Activated naive CD8-positive, alpha-beta T cell treated with anti-CD3 and anti-CD28 coated beads for 36 hours (primary cell): ENCODE data around the gene CLEC4E. TPM values are rescaled to one million over a fixed set of nuclear protein-coding genes. Genes with fewer than 3 reads are reported as not detected.
"Not testable (repeated sequence)": the region's sequence is repeated elsewhere in the genome, so short reads cannot be mapped to it uniquely, and the experiment has no call there.

Experiments used
- DNase-seq: peaks from one replicate; pipeline ENCODE4 v3.0.0; 2021
- H3K27ac Mint-ChIP-seq: one replicate; pipeline ENCODE4 v1.8.0; 2022; ENCODE audit warnings: mild to moderate bottlenecking, moderate library complexity, mixed read lengths
- H3K27me3 Mint-ChIP-seq: one replicate; pipeline ENCODE4 v1.8.0; 2022; ENCODE audit warnings: mild to moderate bottlenecking, mixed read lengths
- H3K36me3 Mint-ChIP-seq: one replicate; pipeline ENCODE4 v1.8.0; 2021; ENCODE audit warnings: mild to moderate bottlenecking, mixed read lengths
- H3K4me1 Mint-ChIP-seq: one replicate; pipeline ENCODE4 v1.8.0; 2021; ENCODE audit warnings: mixed read lengths
- H3K4me3 Mint-ChIP-seq: one replicate; pipeline ENCODE4 v1.8.0; 2022; ENCODE audit warnings: mild to moderate bottlenecking, moderate library complexity, mixed read lengths
- H3K9me3 Mint-ChIP-seq: one replicate; pipeline ENCODE4 v1.8.0; 2022; ENCODE audit warnings: mixed read lengths
- total RNA-seq, 2 experiments: library from RNA; stranded (reverse); gene quantifications; one replicate each; pipeline ENCODE4 v1.2.3, GENCODE V29; 2021

Gene CLEC4E
- total RNA-seq = not detected

DNA sequence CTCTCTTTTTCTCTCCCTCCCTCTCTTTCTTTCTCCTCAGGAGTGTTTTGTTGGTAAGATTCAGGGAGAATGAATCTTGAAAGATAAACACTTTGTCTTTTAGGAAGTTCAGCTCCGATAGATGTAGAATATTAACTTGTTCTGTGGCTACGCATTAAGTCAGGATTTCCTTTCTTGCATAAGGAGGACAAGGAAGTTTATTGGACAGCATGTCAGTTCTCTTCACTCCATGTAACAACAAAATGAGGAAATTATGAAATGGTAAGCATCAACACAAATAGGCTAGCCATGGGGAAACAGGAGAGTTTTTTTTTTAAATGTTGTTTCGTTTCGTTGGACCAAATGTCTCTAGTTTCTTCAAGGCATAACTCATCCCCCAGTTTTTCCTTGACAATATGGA is at the start of gene CLEC4E:
Gene CLEC4E (minus strand): TSS at position 75 of the 400 bp plus-strand sequence. CDS start 108 bp downstream, outside the sequence.
- H3K27ac Mint-ChIP-seq = not testable (repeated sequence)
- peaks cover 14% of the 10 kb centered on the region for H3K4me1 Mint-ChIP-seq
- H3K27me3 Mint-ChIP-seq = peaks cover 36% of the 10 kb centered on the region

GRCh38 chr12:8589679-8590078 is 49.0 kb upstream of the CLEC4E start:
- DNase-seq = no peak
- Mint-ChIP-seq H3K36me3 (no peaks in the 10 kb centered on the region), H3K27ac (no peak overlapping the region), H3K4me3 (no peak overlapping the region), H3K4me1 (peaks cover 9% of the 10 kb centered on the region), H3K9me3 (no peaks in the 10 kb centered on the region), H3K27me3 (peaks cover 3% of the 10 kb centered on the region)

More for the DNA sequence above, at the start of gene CLEC4E:
- H3K9me3 Mint-ChIP-seq, DNase-seq, H3K36me3 Mint-ChIP-seq, H3K4me3 Mint-ChIP-seq: not testable (repeated sequence)

GRCh38 chr12:8584478-8584877 is 43.8 kb upstream of the CLEC4E start:
- H3K27ac Mint-ChIP-seq, H3K4me1 Mint-ChIP-seq, H3K27me3 Mint-ChIP-seq, H3K36me3 Mint-ChIP-seq, DNase-seq, H3K9me3 Mint-ChIP-seq, H3K4me3 Mint-ChIP-seq: not testable (repeated sequence)

- Mint-ChIP-seq H3K4me3 (no peak overlapping the region), H3K27ac (no peak overlapping the region), H3K27me3 (no peaks in the 10 kb centered on the region), H3K36me3 (no peaks in the 10 kb centered on the region), H3K9me3 (no peaks in the 10 kb centered on the region), H3K4me1 (no peaks in the 10 kb centered on the region)
- no peak for DNase-seq
Measured at GRCh38 chr12:8584004-8584403, 43.3 kb upstream of the CLEC4E start.

DNA sequence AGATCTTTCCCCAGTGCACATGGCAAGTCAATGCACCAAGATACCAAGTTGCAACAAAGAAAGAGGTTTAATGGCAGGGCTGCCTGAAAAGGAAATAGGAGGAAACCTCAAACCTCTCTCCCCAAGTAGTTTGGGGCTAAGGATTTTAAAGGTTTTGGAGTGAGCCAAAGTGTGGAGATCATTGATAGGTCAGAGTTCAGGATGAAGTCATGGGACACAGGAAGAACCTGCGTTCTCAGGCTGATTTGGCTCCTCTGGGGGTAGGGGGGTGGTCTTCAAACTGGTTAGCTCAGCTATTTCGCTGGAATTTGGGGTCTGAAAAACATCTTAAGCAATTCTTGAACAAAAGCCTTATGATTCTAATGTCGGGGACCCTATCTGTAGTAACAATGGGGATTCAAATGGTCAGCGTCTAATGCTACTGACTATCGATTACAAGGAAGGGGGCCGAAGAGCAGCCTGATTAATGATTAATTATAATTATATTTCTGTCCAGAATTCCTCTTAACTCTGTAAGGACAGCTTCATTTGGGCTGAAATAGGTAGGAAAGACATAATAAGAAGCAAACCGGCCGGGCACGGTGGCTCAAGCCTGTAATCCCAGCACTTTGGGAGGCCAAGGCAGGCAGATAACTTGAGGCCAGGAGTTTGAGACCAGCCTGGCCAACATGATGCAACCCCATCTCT is 40.5 kb upstream of the CLEC4E start:
- Mint-ChIP-seq H3K27ac (no peak overlapping the region), H3K4me1 (no peaks in the 10 kb centered on the region), H3K36me3 (no peaks in the 10 kb centered on the region), H3K4me3 (no peak overlapping the region), H3K27me3 (no peaks in the 10 kb centered on the region), H3K9me3 (no peaks in the 10 kb centered on the region)
- DNase-seq = no peak

GRCh38 chr12:8577879-8578278 is 37.2 kb upstream of the CLEC4E start:
- H3K4me3 Mint-ChIP-seq = no peak overlapping the region
- H3K27ac Mint-ChIP-seq = no peak overlapping the region
- no peaks in the 10 kb centered on the region for H3K36me3 Mint-ChIP-seq
- H3K27me3 Mint-ChIP-seq = peaks cover 4% of the 10 kb centered on the region
- DNase-seq = no peak
- H3K4me1 Mint-ChIP-seq = no peaks in the 10 kb centered on the region
- H3K9me3 Mint-ChIP-seq = no peaks in the 10 kb centered on the region

GRCh38 chr12:8572507-8572906 is 31.8 kb upstream of the CLEC4E start:
- peaks cover 10% of the 10 kb centered on the region for H3K4me1 Mint-ChIP-seq
- H3K4me3 Mint-ChIP-seq = no peak overlapping the region
- H3K36me3 Mint-ChIP-seq = no peaks in the 10 kb centered on the region
- peaks cover 4% of the 10 kb centered on the region for H3K27me3 Mint-ChIP-seq
- no peak for DNase-seq
- H3K27ac Mint-ChIP-seq = no peak overlapping the region
- H3K9me3 Mint-ChIP-seq = peaks cover 2% of the 10 kb centered on the region

GRCh38 chr12:8566525-8566924 is 25.8 kb upstream of the CLEC4E start:
- Mint-ChIP-seq H3K9me3 (peaks cover 16% of the 10 kb centered on the region), H3K27ac (no peak overlapping the region), H3K4me1 (no peaks in the 10 kb centered on the region), H3K36me3 (no peaks in the 10 kb centered on the region), H3K4me3 (no peak overlapping the region), H3K27me3 (no peaks in the 10 kb centered on the region)
- no peak for DNase-seq

GRCh38 chr12:8566052-8566451 is 25.3 kb upstream of the CLEC4E start:
- not testable (repeated sequence) for H3K4me3 Mint-ChIP-seq, H3K36me3 Mint-ChIP-seq, DNase-seq, H3K27ac Mint-ChIP-seq, H3K4me1 Mint-ChIP-seq, H3K27me3 Mint-ChIP-seq
- H3K9me3 Mint-ChIP-seq = peaks cover 16% of the 10 kb centered on the region

GRCh38 chr12:8564656-8565055 is 24.0 kb upstream of the CLEC4E start:
- Mint-ChIP-seq H3K4me3 (no peak overlapping the region), H3K9me3 (peaks cover 16% of the 10 kb centered on the region), H3K36me3 (no peaks in the 10 kb centered on the region), H3K27ac (no peak overlapping the region), H3K4me1 (no peaks in the 10 kb centered on the region), H3K27me3 (no peaks in the 10 kb centered on the region)
- no peak for DNase-seq

DNA sequence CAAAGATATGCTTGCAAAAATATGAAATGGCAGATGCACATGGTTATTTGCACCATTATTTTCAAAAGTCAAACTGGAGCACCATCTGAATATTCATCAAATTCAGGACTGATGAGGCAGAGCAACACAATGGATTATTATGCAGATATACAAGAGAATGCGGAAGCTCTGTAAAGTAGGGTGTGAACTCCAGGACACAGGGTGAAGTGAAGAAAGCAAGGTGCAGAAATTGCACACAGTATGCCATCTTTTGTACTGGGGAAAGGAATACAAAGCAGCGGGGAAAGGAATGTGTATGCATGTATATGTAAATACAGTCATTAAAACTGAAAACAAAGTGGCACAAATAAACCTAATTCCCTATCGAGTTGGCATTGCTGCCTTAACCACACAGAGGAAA is 22.7 kb upstream of the CLEC4E start:
- Mint-ChIP-seq H3K4me3 (no peak overlapping the region), H3K36me3 (no peaks in the 10 kb centered on the region), H3K27ac (no peak overlapping the region), H3K4me1 (no peaks in the 10 kb centered on the region), H3K27me3 (no peaks in the 10 kb centered on the region), H3K9me3 (peaks cover 16% of the 10 kb centered on the region)
- no peak for DNase-seq

GRCh38 chr12:8562310-8562709 is 21.6 kb upstream of the CLEC4E start:
- Mint-ChIP-seq H3K36me3 (no peaks in the 10 kb centered on the region), H3K27ac (no peak overlapping the region), H3K9me3 (peaks cover 14% of the 10 kb centered on the region), H3K4me3 (no peak overlapping the region), H3K27me3 (no peaks in the 10 kb centered on the region), H3K4me1 (no peaks in the 10 kb centered on the region)
- no peak for DNase-seq

DNA sequence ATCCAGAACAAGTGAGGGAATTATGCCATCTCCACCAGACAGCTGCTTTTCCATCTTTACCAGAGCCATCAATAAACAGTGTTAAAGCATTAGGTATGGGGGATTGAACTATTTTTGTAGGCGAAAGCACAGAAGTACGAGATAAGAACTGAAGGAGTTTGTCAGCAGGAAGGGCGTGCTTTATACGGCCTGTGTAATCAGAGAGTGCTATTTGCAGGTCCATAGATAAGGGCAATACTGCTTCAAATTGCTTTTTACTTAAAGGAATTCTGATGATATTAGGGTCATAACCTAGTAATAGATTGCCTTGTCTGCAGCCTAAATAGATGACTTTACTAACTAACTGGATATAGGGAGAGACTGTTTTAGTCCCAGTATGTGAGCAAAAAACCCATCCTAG is 20.3 kb upstream of the CLEC4E start:
- no peaks in the 10 kb centered on the region for H3K36me3 Mint-ChIP-seq
- H3K4me3 Mint-ChIP-seq = no peak overlapping the region
- H3K27me3 Mint-ChIP-seq = no peaks in the 10 kb centered on the region
- no peaks in the 10 kb centered on the region for H3K4me1 Mint-ChIP-seq
- H3K27ac Mint-ChIP-seq = no peak overlapping the region
- peaks cover 14% of the 10 kb centered on the region for H3K9me3 Mint-ChIP-seq
- no peak for DNase-seq

- Mint-ChIP-seq H3K36me3 (no peaks in the 10 kb centered on the region), H3K4me1 (no peaks in the 10 kb centered on the region), H3K27ac (no peak overlapping the region)
Measured at GRCh38 chr12:8559676-8560075, 19.0 kb upstream of the CLEC4E start.

DNA sequence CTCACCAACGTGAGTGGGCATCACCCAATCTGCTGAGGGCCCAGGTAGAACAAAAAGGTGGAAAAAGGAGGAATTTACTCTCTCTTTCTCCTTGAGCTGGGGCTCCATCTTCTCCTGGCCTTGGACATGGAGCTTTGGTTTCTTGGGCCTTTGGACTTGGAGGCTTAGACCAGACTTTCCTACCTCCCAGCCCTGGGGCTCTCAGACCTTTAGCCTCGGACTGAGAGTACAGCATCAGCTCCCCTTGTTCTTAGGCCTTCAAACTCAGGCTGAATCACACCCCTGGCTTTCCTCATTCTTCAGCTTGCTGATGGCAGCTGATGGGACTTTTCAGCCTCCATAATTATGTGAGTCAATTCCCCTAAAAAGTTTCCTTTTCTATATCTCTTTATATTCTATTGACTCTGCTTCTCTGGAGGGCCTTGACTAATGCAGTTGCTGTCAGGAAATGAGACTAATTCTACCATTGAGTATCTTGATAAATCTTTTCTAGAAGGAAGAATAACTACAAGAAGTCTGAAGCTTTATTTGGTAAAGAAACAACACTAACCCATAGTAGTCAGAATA is 15.9 kb upstream of the CLEC4E start:
- no peaks in the 10 kb centered on the region for H3K36me3 Mint-ChIP-seq
- DNase-seq = no peak
- no peaks in the 10 kb centered on the region for H3K9me3 Mint-ChIP-seq
- H3K27ac Mint-ChIP-seq = no peak overlapping the region
- H3K27me3 Mint-ChIP-seq = no peaks in the 10 kb centered on the region
- no peaks in the 10 kb centered on the region for H3K4me1 Mint-ChIP-seq
- H3K4me3 Mint-ChIP-seq = no peak overlapping the region

More at GRCh38 chr12:8559676-8560075, 19.0 kb upstream of the CLEC4E start:
- Mint-ChIP-seq H3K4me3 (no peak overlapping the region), H3K27me3 (no peaks in the 10 kb centered on the region), H3K9me3 (peaks cover 14% of the 10 kb centered on the region)
- DNase-seq = no peak
